Measurements from ENCODE around the gene MRPL42.

- TF ChIP-seq, protein P1, sequence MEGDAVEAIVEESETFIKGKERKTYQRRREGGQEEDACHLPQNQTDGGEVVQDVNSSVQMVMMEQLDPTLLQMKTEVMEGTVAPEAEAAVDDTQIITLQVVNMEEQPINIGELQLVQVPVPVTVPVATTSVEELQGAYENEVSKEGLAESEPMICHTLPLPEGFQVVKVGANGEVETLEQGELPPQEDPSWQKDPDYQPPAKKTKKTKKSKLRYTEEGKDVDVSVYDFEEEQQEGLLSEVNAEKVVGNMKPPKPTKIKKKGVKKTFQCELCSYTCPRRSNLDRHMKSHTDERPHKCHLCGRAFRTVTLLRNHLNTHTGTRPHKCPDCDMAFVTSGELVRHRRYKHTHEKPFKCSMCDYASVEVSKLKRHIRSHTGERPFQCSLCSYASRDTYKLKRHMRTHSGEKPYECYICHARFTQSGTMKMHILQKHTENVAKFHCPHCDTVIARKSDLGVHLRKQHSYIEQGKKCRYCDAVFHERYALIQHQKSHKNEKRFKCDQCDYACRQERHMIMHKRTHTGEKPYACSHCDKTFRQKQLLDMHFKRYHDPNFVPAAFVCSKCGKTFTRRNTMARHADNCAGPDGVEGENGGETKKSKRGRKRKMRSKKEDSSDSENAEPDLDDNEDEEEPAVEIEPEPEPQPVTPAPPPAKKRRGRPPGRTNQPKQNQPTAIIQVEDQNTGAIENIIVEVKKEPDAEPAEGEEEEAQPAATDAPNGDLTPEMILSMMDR (IDR thresholded peaks at IDR 0.05), result no peak
- no peak for TF ChIP-seq POLR2A (IDR thresholded peaks at IDR 0.05)
These were observed 40.9 kb upstream of the MRPL42 start for GRCh38 chr12:93426412-93426805.

Data from prostate gland (tissue), 2 donors.